Measurements from ENCODE around the gene NOS1AP. TPM values are rescaled to one million over a fixed set of nuclear protein-coding genes. Genes with fewer than 3 reads are reported as not detected.

NOS1AP gene
- total and polyA plus RNA-seq, 8 donors, result 0.25 to 13.8 (median 6.2) TPM

GRCh38 chr1:162070825-162071224 is 1.3 kb downstream of the NOS1AP start:
- 16 to 36% (median 22%) methylated on average over 7 of the region's 7 CpGs for WGBS, 5 donors
- Histone ChIP-seq H3K4me1 (peaks cover 7 to 47% (median 36%) of the 10 kb centered on the region in 4 donors), H3K4me3 (peak overlapping the region; percentile 74 to 88 (median 76)), H3K27me3 (peaks cover 0 to 18% (median 9%) of the 10 kb centered on the region in 3 donors), H3K9me3 (peaks cover 0 to 6% (median 0%) of the 10 kb centered on the region in 4 donors), H3K27ac (peak overlapping the region; percentile 64 to 89 (median 83)), H3K36me3 (peaks cover 0 to 10% (median 0%) of the 10 kb centered on the region in 4 donors)
- TF ChIP-seq POLR2A (IDR thresholded peaks at IDR 0.05), result no peak
- TF ChIP-seq CTCF (IDR thresholded peaks at IDR 0.05), result no peak
- no peak for TF ChIP-seq EP300 (IDR thresholded peaks at IDR 0.05)
- TF ChIP-seq POLR2AphosphoS5 (IDR thresholded peaks at IDR 0.05), result no peak
- intact Hi-C loops (cut with DNase I; ENCODE audit: low total_unique reads), result no loop called here
- DNase-seq, result peak in 1 of 2 donors; percentile 18

- H3K27ac ChIP-seq, result peak overlapping the region in 2 of 5 donors; percentile 5 to 52
- peaks cover 0 to 6% (median 0%) of the 10 kb centered on the region in 4 donors for H3K9me3 ChIP-seq
- peaks cover 0 to 15% (median 9%) of the 10 kb centered on the region in 3 donors for H3K27me3 ChIP-seq
- no peak for DNase-seq
- 19 to 47% (median 30%) methylated on average over 3 of the region's 3 CpGs for WGBS, 5 donors
- peaks cover 7 to 55% (median 36%) of the 10 kb centered on the region in 4 donors for H3K4me1 ChIP-seq
- H3K36me3 ChIP-seq, result peaks cover 0 to 10% (median 0%) of the 10 kb centered on the region in 4 donors
- H3K4me3 ChIP-seq, result no peak overlapping the region
- intact Hi-C loops (cut with DNase I; ENCODE audit: low total_unique reads), result no loop called here
- TF ChIP-seq CTCF (IDR thresholded peaks at IDR 0.05), result no peak
- no peak for TF ChIP-seq EP300 (IDR thresholded peaks at IDR 0.05)
- no peak for TF ChIP-seq POLR2AphosphoS5 (IDR thresholded peaks at IDR 0.05)
- TF ChIP-seq POLR2A (IDR thresholded peaks at IDR 0.05), result no peak
These were observed 3.2 kb downstream of the NOS1AP start for GRCh38 chr1:162072740-162073139.

- peaks cover 0 to 10% (median 0%) of the 10 kb centered on the region in 4 donors for H3K36me3 ChIP-seq
- H3K4me3 ChIP-seq, result no peak overlapping the region
- intact Hi-C loops (cut with DNase I; ENCODE audit: low total_unique reads), result no loop called here
- TF ChIP-seq POLR2AphosphoS5 (IDR thresholded peaks at IDR 0.05), result no peak
- no peak for TF ChIP-seq EP300 (IDR thresholded peaks at IDR 0.05)
- TF ChIP-seq POLR2A (IDR thresholded peaks at IDR 0.05), result no peak
- TF ChIP-seq CTCF (IDR thresholded peaks at IDR 0.05), result no peak
- 67 to 82% (median 71%) methylated on average over 4 of the region's 4 CpGs for WGBS, 5 donors
- H3K4me1 ChIP-seq, result peaks cover 7 to 50% (median 31%) of the 10 kb centered on the region in 4 donors
- no peak for DNase-seq
- peaks cover 0 to 6% (median 0%) of the 10 kb centered on the region in 4 donors for H3K9me3 ChIP-seq
- peaks cover 0 to 15% (median 9%) of the 10 kb centered on the region in 3 donors for H3K27me3 ChIP-seq
- no peak overlapping the region for H3K27ac ChIP-seq
These were observed 5.0 kb downstream of the NOS1AP start for GRCh38 chr1:162074276-162075005.

GRCh38 chr1:162075862-162076261 is 6.4 kb downstream of the NOS1AP start:
- no peak for DNase-seq
- no peak for TF ChIP-seq EP300 (IDR thresholded peaks at IDR 0.05)
- TF ChIP-seq POLR2AphosphoS5 (IDR thresholded peaks at IDR 0.05), result peak in 1 of 3 donors; percentile 42
- no peak for TF ChIP-seq CTCF (IDR thresholded peaks at IDR 0.05)
- no peak for TF ChIP-seq POLR2A (IDR thresholded peaks at IDR 0.05)
- Histone ChIP-seq H3K36me3 (peaks cover 0 to 10% (median 0%) of the 10 kb centered on the region in 4 donors), H3K27ac (no peak overlapping the region), H3K4me1 (peaks cover 7 to 54% (median 28%) of the 10 kb centered on the region in 4 donors), H3K9me3 (peaks cover 0 to 6% (median 0%) of the 10 kb centered on the region in 4 donors), H3K27me3 (peaks cover 0 to 2% (median 0%) of the 10 kb centered on the region in 3 donors), H3K4me3 (no peak overlapping the region)
- intact Hi-C loops (cut with DNase I; ENCODE audit: low total_unique reads), result no loop called here
- WGBS, 5 donors, result 69 to 83% (median 80%) methylated on average over 3 of the region's 3 CpGs

Measured in stomach (tissue), 9 donors.